Measurements from ENCODE around the gene NBPF1. TPM values are rescaled to one million over a fixed set of nuclear protein-coding genes. Genes with fewer than 3 reads are reported as not detected.

The NBPF1 gene
- total and polyA plus RNA-seq, 2 experiments from 2014 or later = 18.6 to 21.2 TPM

- 84 to 86% methylated on average over 20 of the region's 20 CpGs for WGBS, 2 experiments (ENCODE audit: low coverage in 1 of 2, low lambda C conversion rate in 2 of 2, missing lambda C conversion rate in 2 of 2)
- Histone ChIP-seq H3K36me3 (ENCODE audit: low read depth) (no peaks in the 10 kb centered on the region), H3K79me2 (ENCODE audit: insufficient read depth) (peaks cover under 1% of the 10 kb centered on the region; the same call in 1 of the 2 replicates), H3K9ac (no peak overlapping the region), H3K4me3 (no peak overlapping the region), H3K9me2 (ENCODE audit: insufficient read depth) (no peaks in the 10 kb centered on the region), H3K9me3 (ENCODE audit: low read depth) (no peaks in the 10 kb centered on the region), H3K27ac (no peak overlapping the region), H3F3A (ENCODE audit: insufficient read depth) (peaks cover 6% of the 10 kb centered on the region), H3K27me3 (replicated peaks; ENCODE audit: insufficient read depth) (no peaks in the 10 kb centered on the region), H4K20me1 (ENCODE audit: insufficient read depth) (no peaks in the 10 kb centered on the region), H2AFZ (no peak overlapping the region), H3K4me1 (ENCODE audit: insufficient read depth) (peaks cover 7% of the 10 kb centered on the region), H3K4me2 (ENCODE audit: unreplicated experiment) (no peak overlapping the region)
- in situ Hi-C loops (cut with MboI) = no loop called here
- no peak for DNase-seq
- no peak for TF ChIP-seq EZH2phosphoT487 (IDR thresholded peaks at IDR 0.05; ENCODE audit: insufficient read depth, low read depth)
- no peak for TF ChIP-seq EZH2 (IDR thresholded peaks at IDR 0.05; ENCODE audit: insufficient read depth, poor library complexity, severe bottlenecking)
Observed at GRCh38 chr1:16617114-16617631, 3.8 kb upstream of the NBPF1 start.

GRCh38 chr1:16615253-16616252 lies 2.2 kb upstream of the NBPF1 start:
- Histone ChIP-seq H3K4me2 (ENCODE audit: unreplicated experiment) (no peak overlapping the region), H3K27me3 (replicated peaks; ENCODE audit: insufficient read depth) (no peaks in the 10 kb centered on the region), H3F3A (ENCODE audit: insufficient read depth) (peaks cover 14% of the 10 kb centered on the region), H3K9me3 (ENCODE audit: low read depth) (no peaks in the 10 kb centered on the region), H3K36me3 (ENCODE audit: low read depth) (no peaks in the 10 kb centered on the region), H3K9me2 (ENCODE audit: insufficient read depth) (no peaks in the 10 kb centered on the region), H3K4me3 (no peak overlapping the region), H3K4me1 (ENCODE audit: insufficient read depth) (peaks cover 14% of the 10 kb centered on the region), H3K27ac (no peak overlapping the region), H3K9ac (no peak overlapping the region), H3K79me2 (ENCODE audit: insufficient read depth) (peaks cover 17% of the 10 kb centered on the region), H4K20me1 (ENCODE audit: insufficient read depth) (no peaks in the 10 kb centered on the region), H2AFZ (no peak overlapping the region)
- no peak for DNase-seq
- in situ Hi-C loops (cut with MboI) = no loop called here
- 76% methylated on average over 9 of the region's 9 CpGs for WGBS, 2 experiments (ENCODE audit: low coverage in 1 of 2, low lambda C conversion rate in 2 of 2, missing lambda C conversion rate in 2 of 2)
- TF ChIP-seq EZH2phosphoT487 (IDR thresholded peaks at IDR 0.05; ENCODE audit: insufficient read depth, low read depth) (no peak), EZH2 (IDR thresholded peaks at IDR 0.05; ENCODE audit: insufficient read depth, poor library complexity, severe bottlenecking) (no peak)

GRCh38 chr1:16614361-16615252 lies 1.2 kb upstream of the NBPF1 start:
- Histone ChIP-seq H3K4me2 (ENCODE audit: unreplicated experiment) (no peak overlapping the region), H3K36me3 (ENCODE audit: low read depth) (no peaks in the 10 kb centered on the region), H2AFZ (peak overlapping the region; percentile 94; the same call in 1 of the 2 replicates), H3K9me3 (ENCODE audit: low read depth) (no peaks in the 10 kb centered on the region), H3K4me1 (ENCODE audit: insufficient read depth) (peaks cover 14% of the 10 kb centered on the region), H3K27ac (no peak overlapping the region), H4K20me1 (ENCODE audit: insufficient read depth) (no peaks in the 10 kb centered on the region), H3K9me2 (ENCODE audit: insufficient read depth) (no peaks in the 10 kb centered on the region), H3K27me3 (replicated peaks; ENCODE audit: insufficient read depth) (no peaks in the 10 kb centered on the region), H3F3A (ENCODE audit: insufficient read depth) (peaks cover 14% of the 10 kb centered on the region), H3K79me2 (ENCODE audit: insufficient read depth) (peaks cover 26% of the 10 kb centered on the region), H3K9ac (no peak overlapping the region), H3K4me3 (no peak overlapping the region)
- no peak for DNase-seq
- TF ChIP-seq EZH2 (IDR thresholded peaks at IDR 0.05; ENCODE audit: insufficient read depth, poor library complexity, severe bottlenecking) (no peak), EZH2phosphoT487 (IDR thresholded peaks at IDR 0.05; ENCODE audit: insufficient read depth, low read depth) (no peak)
- in situ Hi-C loops (cut with MboI) = no loop called here
- 80 to 81% methylated on average over 11 of the region's 11 CpGs for WGBS, 2 experiments (ENCODE audit: low coverage in 1 of 2, low lambda C conversion rate in 2 of 2, missing lambda C conversion rate in 2 of 2)
